ENCODE data around the gene TAS1R2. TPM values are rescaled to one million over a fixed set of nuclear protein-coding genes. Genes with fewer than 3 reads are reported as not detected.

Gene TAS1R2
- total RNA-seq, 2 donors from 2014 or later: not detected

- no peak for ATAC-seq (replicated peaks)
- H3K9me3 Mint-ChIP-seq: no peaks in the 10 kb centered on the region
- H3K36me3 Mint-ChIP-seq (ENCODE audit: low read depth): no peaks in the 10 kb centered on the region
- H3K27me3 Mint-ChIP-seq: peaks cover 38% of the 10 kb centered on the region
- no peaks in the 10 kb centered on the region for H3K4me1 Mint-ChIP-seq
- H3K4me3 Mint-ChIP-seq: no peak overlapping the region
- H3K27ac Mint-ChIP-seq: no peak overlapping the region
Observed at GRCh38 chr1:18812453-18812939, 47.0 kb downstream of the TAS1R2 start.

GRCh38 chr1:18811733-18812452 is 47.6 kb downstream of the TAS1R2 start:
- H3K27me3 Mint-ChIP-seq: peaks cover 32% of the 10 kb centered on the region
- H3K4me1 Mint-ChIP-seq: no peaks in the 10 kb centered on the region
- H3K9me3 Mint-ChIP-seq: no peaks in the 10 kb centered on the region
- H3K4me3 Mint-ChIP-seq: no peak overlapping the region
- ATAC-seq (replicated peaks): no peak
- H3K27ac Mint-ChIP-seq: no peak overlapping the region
- no peaks in the 10 kb centered on the region for H3K36me3 Mint-ChIP-seq (ENCODE audit: low read depth)

- H3K4me1 Mint-ChIP-seq: no peaks in the 10 kb centered on the region
- no peak overlapping the region for H3K27ac Mint-ChIP-seq
- no peak overlapping the region for H3K4me3 Mint-ChIP-seq
- peaks cover 25% of the 10 kb centered on the region for H3K27me3 Mint-ChIP-seq
- H3K9me3 Mint-ChIP-seq: no peaks in the 10 kb centered on the region
- no peak for ATAC-seq (replicated peaks)
- no peaks in the 10 kb centered on the region for H3K36me3 Mint-ChIP-seq (ENCODE audit: low read depth)
Observed at GRCh38 chr1:18809953-18810899, 49.2 kb downstream of the TAS1R2 start.

- Mint-ChIP-seq H3K9me3 (no peaks in the 10 kb centered on the region), H3K27ac (no peak overlapping the region), H3K36me3 (ENCODE audit: low read depth) (no peaks in the 10 kb centered on the region), H3K27me3 (peaks cover 31% of the 10 kb centered on the region), H3K4me3 (no peak overlapping the region), H3K4me1 (no peaks in the 10 kb centered on the region)
- no peak for ATAC-seq (replicated peaks)
Observed at GRCh38 chr1:18808550-18808949, 50.9 kb downstream of the TAS1R2 start.

- Mint-ChIP-seq H3K27me3 (peaks cover 31% of the 10 kb centered on the region), H3K9me3 (no peaks in the 10 kb centered on the region), H3K27ac (no peak overlapping the region), H3K36me3 (ENCODE audit: low read depth) (no peaks in the 10 kb centered on the region), H3K4me1 (no peaks in the 10 kb centered on the region), H3K4me3 (no peak overlapping the region)
- ATAC-seq (replicated peaks): no peak
Observed at GRCh38 chr1:18807334-18808063, 52.0 kb downstream of the TAS1R2 start.

- H3K36me3 Mint-ChIP-seq (ENCODE audit: low read depth): no peaks in the 10 kb centered on the region
- no peak for ATAC-seq (replicated peaks)
Observed at GRCh38 chr1:18805925-18806849, 53.3 kb downstream of the TAS1R2 start.

GRCh38 chr1:18805150-18805879 is 54.1 kb downstream of the TAS1R2 start:
- ATAC-seq (replicated peaks): no peak
- H3K4me1 Mint-ChIP-seq: no peaks in the 10 kb centered on the region
- H3K27ac Mint-ChIP-seq: no peak overlapping the region
- peaks cover 21% of the 10 kb centered on the region for H3K27me3 Mint-ChIP-seq
- no peaks in the 10 kb centered on the region for H3K36me3 Mint-ChIP-seq (ENCODE audit: low read depth)
- no peaks in the 10 kb centered on the region for H3K9me3 Mint-ChIP-seq
- H3K4me3 Mint-ChIP-seq: no peak overlapping the region

More at GRCh38 chr1:18805925-18806849, 53.3 kb downstream of the TAS1R2 start:
- Mint-ChIP-seq H3K9me3 (no peaks in the 10 kb centered on the region), H3K4me1 (no peaks in the 10 kb centered on the region), H3K27ac (no peak overlapping the region), H3K4me3 (no peak overlapping the region), H3K27me3 (peaks cover 25% of the 10 kb centered on the region)

GRCh38 chr1:18803851-18804250 is 55.6 kb downstream of the TAS1R2 start:
- Mint-ChIP-seq H3K4me1 (no peaks in the 10 kb centered on the region), H3K4me3 (no peak overlapping the region), H3K27ac (no peak overlapping the region), H3K9me3 (no peaks in the 10 kb centered on the region), H3K36me3 (ENCODE audit: low read depth) (no peaks in the 10 kb centered on the region), H3K27me3 (peaks cover 13% of the 10 kb centered on the region)
- ATAC-seq (replicated peaks): no peak

- peaks cover 12% of the 10 kb centered on the region for H3K27me3 Mint-ChIP-seq
- H3K9me3 Mint-ChIP-seq: no peaks in the 10 kb centered on the region
- H3K4me3 Mint-ChIP-seq: no peak overlapping the region
- no peaks in the 10 kb centered on the region for H3K4me1 Mint-ChIP-seq
- no peak for ATAC-seq (replicated peaks)
- H3K27ac Mint-ChIP-seq: no peak overlapping the region
- no peaks in the 10 kb centered on the region for H3K36me3 Mint-ChIP-seq (ENCODE audit: low read depth)
Observed at GRCh38 chr1:18803151-18803791, 56.2 kb downstream of the TAS1R2 start.

GRCh38 chr1:18802231-18802630 is 57.2 kb downstream of the TAS1R2 start:
- Mint-ChIP-seq H3K27ac (no peak overlapping the region), H3K4me3 (no peak overlapping the region), H3K9me3 (no peaks in the 10 kb centered on the region), H3K36me3 (ENCODE audit: low read depth) (no peaks in the 10 kb centered on the region), H3K4me1 (no peaks in the 10 kb centered on the region), H3K27me3 (peaks cover 6% of the 10 kb centered on the region)
- no peak for ATAC-seq (replicated peaks)

- Mint-ChIP-seq H3K36me3 (ENCODE audit: low read depth) (no peaks in the 10 kb centered on the region), H3K4me3 (no peak overlapping the region), H3K27me3 (peaks cover 10% of the 10 kb centered on the region), H3K4me1 (no peaks in the 10 kb centered on the region), H3K27ac (no peak overlapping the region), H3K9me3 (no peaks in the 10 kb centered on the region)
- no peak for ATAC-seq (replicated peaks)
Observed at GRCh38 chr1:18800258-18800657, 59.2 kb downstream of the TAS1R2 start.

- Mint-ChIP-seq H3K27me3 (peaks cover 6% of the 10 kb centered on the region), H3K9me3 (no peaks in the 10 kb centered on the region)
Observed at GRCh38 chr1:18799454-18799853, 60.0 kb downstream of the TAS1R2 start.

GRCh38 chr1:18798946-18799345 is 60.5 kb downstream of the TAS1R2 start:
- H3K9me3 Mint-ChIP-seq: no peaks in the 10 kb centered on the region
- H3K4me3 Mint-ChIP-seq: no peak overlapping the region
- ATAC-seq (replicated peaks): no peak

More at GRCh38 chr1:18799454-18799853, 60.0 kb downstream of the TAS1R2 start:
- no peak for ATAC-seq (replicated peaks)
- H3K27ac Mint-ChIP-seq: no peak overlapping the region
- H3K36me3 Mint-ChIP-seq (ENCODE audit: low read depth): no peaks in the 10 kb centered on the region
- no peaks in the 10 kb centered on the region for H3K4me1 Mint-ChIP-seq
- H3K4me3 Mint-ChIP-seq: no peak overlapping the region

More at GRCh38 chr1:18798946-18799345, 60.5 kb downstream of the TAS1R2 start:
- no peaks in the 10 kb centered on the region for H3K36me3 Mint-ChIP-seq (ENCODE audit: low read depth)
- no peaks in the 10 kb centered on the region for H3K4me1 Mint-ChIP-seq
- H3K27me3 Mint-ChIP-seq: peaks cover 9% of the 10 kb centered on the region
- H3K27ac Mint-ChIP-seq: no peak overlapping the region

All from activated T-helper 17 cell treated with anti-CD3 and anti-CD28 coated beads, Interleukin-2, amount 50 U/mL, for 72 hours (primary cell).